ENCODE measurements around the gene CYTH1.

CYTH1 gene

GRCh38 chr17:78643326-78643725 lies 138.7 kb downstream of the CYTH1 start:
- peaks cover 4% of the 10 kb centered on the region for H3K27me3 ChIP-seq (ENCODE audit: insufficient read depth, low read length, poor library complexity)
- no peak overlapping the region for H3K4me3 ChIP-seq (ENCODE audit: low read depth in 1 of 2, low read length in 2 of 2)
- H2AFZ ChIP-seq (ENCODE audit: low read depth, low read length) = no peak overlapping the region
- no peak for TF ChIP-seq CTCF (IDR thresholded peaks at IDR 0.05; ENCODE audit: borderline replicate concordance, extremely low read depth, low read length, poor library complexity, severe bottlenecking)
- no peak for TF ChIP-seq EZH2 (IDR thresholded peaks at IDR 0.05; ENCODE audit: borderline replicate concordance, low read depth, low read length, severe bottlenecking)
- ATAC-seq (ENCODE audit: insufficient read depth, low read depth) (no peak), DNase-seq (no peak)
- H3K9ac ChIP-seq (ENCODE audit: low read depth, low read length) = no peak overlapping the region
- no peaks in the 10 kb centered on the region for H4K20me1 ChIP-seq (ENCODE audit: insufficient read depth, low read length)
- no peaks in the 10 kb centered on the region for H3K36me3 ChIP-seq (ENCODE audit: insufficient read depth, low read length)
- no peak overlapping the region for H3K27ac ChIP-seq (ENCODE audit: low read length)
- H3K79me2 ChIP-seq (ENCODE audit: insufficient read depth, low read length) = no peaks in the 10 kb centered on the region
- H3K9me3 ChIP-seq (ENCODE audit: insufficient read depth, low read length, severe bottlenecking) = no peaks in the 10 kb centered on the region
- no peak overlapping the region for H3K4me2 ChIP-seq (ENCODE audit: insufficient read depth, low read length)
- H3K4me1 ChIP-seq (ENCODE audit: insufficient read depth, low read length) = no peaks in the 10 kb centered on the region

GRCh38 chr17:78642707-78643106 lies 139.4 kb downstream of the CYTH1 start:
- no peak overlapping the region for H3K9ac ChIP-seq (ENCODE audit: low read depth, low read length)
- no peaks in the 10 kb centered on the region for H3K4me1 ChIP-seq (ENCODE audit: insufficient read depth, low read length)
- no peak for TF ChIP-seq EZH2 (IDR thresholded peaks at IDR 0.05; ENCODE audit: borderline replicate concordance, low read depth, low read length, severe bottlenecking)
- TF ChIP-seq CTCF (IDR thresholded peaks at IDR 0.05; ENCODE audit: borderline replicate concordance, extremely low read depth, low read length, poor library complexity, severe bottlenecking) = no peak
- no peak overlapping the region for H2AFZ ChIP-seq (ENCODE audit: low read depth, low read length)
- no peaks in the 10 kb centered on the region for H3K36me3 ChIP-seq (ENCODE audit: insufficient read depth, low read length)
- ATAC-seq (ENCODE audit: insufficient read depth, low read depth) (no peak), DNase-seq (no peak)
- no peaks in the 10 kb centered on the region for H4K20me1 ChIP-seq (ENCODE audit: insufficient read depth, low read length)
- no peaks in the 10 kb centered on the region for H3K9me3 ChIP-seq (ENCODE audit: insufficient read depth, low read length, severe bottlenecking)
- H3K4me2 ChIP-seq (ENCODE audit: insufficient read depth, low read length) = no peak overlapping the region
- no peak overlapping the region for H3K4me3 ChIP-seq (ENCODE audit: low read depth in 1 of 2, low read length in 2 of 2)
- peaks cover 4% of the 10 kb centered on the region for H3K27me3 ChIP-seq (ENCODE audit: insufficient read depth, low read length, poor library complexity)
- H3K27ac ChIP-seq (ENCODE audit: low read length) = no peak overlapping the region
- H3K79me2 ChIP-seq (ENCODE audit: insufficient read depth, low read length) = no peaks in the 10 kb centered on the region

GRCh38 chr17:78641666-78642065 lies 140.4 kb downstream of the CYTH1 start:
- DNase-seq (no peak), ATAC-seq (ENCODE audit: insufficient read depth, low read depth) (no peak)
- Histone ChIP-seq H4K20me1 (ENCODE audit: insufficient read depth, low read length) (no peaks in the 10 kb centered on the region), H3K9me3 (ENCODE audit: insufficient read depth, low read length, severe bottlenecking) (no peaks in the 10 kb centered on the region), H3K27ac (ENCODE audit: low read length) (no peak overlapping the region), H3K4me2 (ENCODE audit: insufficient read depth, low read length) (no peak overlapping the region), H3K79me2 (ENCODE audit: insufficient read depth, low read length) (no peaks in the 10 kb centered on the region), H2AFZ (ENCODE audit: low read depth, low read length) (no peak overlapping the region), H3K36me3 (ENCODE audit: insufficient read depth, low read length) (no peaks in the 10 kb centered on the region), H3K4me3 (ENCODE audit: low read depth in 1 of 2, low read length in 2 of 2) (no peak overlapping the region), H3K4me1 (ENCODE audit: insufficient read depth, low read length) (no peaks in the 10 kb centered on the region), H3K9ac (ENCODE audit: low read depth, low read length) (no peak overlapping the region), H3K27me3 (ENCODE audit: insufficient read depth, low read length, poor library complexity) (peaks cover 4% of the 10 kb centered on the region)
- no peak for TF ChIP-seq CTCF (IDR thresholded peaks at IDR 0.05; ENCODE audit: borderline replicate concordance, extremely low read depth, low read length, poor library complexity, severe bottlenecking)
- TF ChIP-seq EZH2 (IDR thresholded peaks at IDR 0.05; ENCODE audit: borderline replicate concordance, low read depth, low read length, severe bottlenecking) = no peak

GRCh38 chr17:78641243-78641642 lies 140.8 kb downstream of the CYTH1 start:
- no peaks in the 10 kb centered on the region for H3K36me3 ChIP-seq (ENCODE audit: insufficient read depth, low read length)
- H3K4me3 ChIP-seq (ENCODE audit: low read depth in 1 of 2, low read length in 2 of 2) = no peak overlapping the region
- H3K27me3 ChIP-seq (ENCODE audit: insufficient read depth, low read length, poor library complexity) = peaks cover 4% of the 10 kb centered on the region
- no peaks in the 10 kb centered on the region for H4K20me1 ChIP-seq (ENCODE audit: insufficient read depth, low read length)
- no peaks in the 10 kb centered on the region for H3K79me2 ChIP-seq (ENCODE audit: insufficient read depth, low read length)
- H3K27ac ChIP-seq (ENCODE audit: low read length) = no peak overlapping the region
- H3K9ac ChIP-seq (ENCODE audit: low read depth, low read length) = no peak overlapping the region
- no peaks in the 10 kb centered on the region for H3K9me3 ChIP-seq (ENCODE audit: insufficient read depth, low read length, severe bottlenecking)
- no peak for DNase-seq
- no peak overlapping the region for H3K4me2 ChIP-seq (ENCODE audit: insufficient read depth, low read length)
- TF ChIP-seq CTCF (IDR thresholded peaks at IDR 0.05; ENCODE audit: borderline replicate concordance, extremely low read depth, low read length, poor library complexity, severe bottlenecking) = no peak
- TF ChIP-seq EZH2 (IDR thresholded peaks at IDR 0.05; ENCODE audit: borderline replicate concordance, low read depth, low read length, severe bottlenecking) = no peak
- no peak overlapping the region for H2AFZ ChIP-seq (ENCODE audit: low read depth, low read length)
- no peak for ATAC-seq (ENCODE audit: insufficient read depth, low read depth)
- no peaks in the 10 kb centered on the region for H3K4me1 ChIP-seq (ENCODE audit: insufficient read depth, low read length)

Measured in DND-41 (cell line).